ENCODE measurements around the gene KREMEN2.

- TF ChIP-seq EZH2phosphoT487 (IDR thresholded peaks at IDR 0.05; ENCODE audit: low read depth, severe bottlenecking, unreplicated experiment) (no peak), CTCF (IDR thresholded peaks at IDR 0.05; ENCODE audit: poor library complexity) (no peak)
These were observed 4.3 kb downstream of the KREMEN2 start for GRCh38 chr16:2968368-2968737.
